ENCODE results near the gene CSHL1. TPM values are rescaled to one million over a fixed set of nuclear protein-coding genes. Genes with fewer than 3 reads are reported as not detected.
"Not testable (repeated sequence)": the region's sequence is repeated elsewhere in the genome, so short reads cannot be mapped to it uniquely, and the experiment has no call there.

CSHL1 gene
- total RNA-seq, 2 donors from 2014 or later, result 0.61 TPM; not detected in 1

GRCh38 chr17:63896524-63897354 lies 14.3 kb downstream of the CSHL1 start, which contains the start of gene CSH1:
Gene CSH1 (minus strand): TSS chr17:63896574. CDS start chr17:63896511, 63 bp downstream.
- not testable (repeated sequence) for H3K9me3 Mint-ChIP-seq; H3K4me1 Mint-ChIP-seq; H3K36me3 Mint-ChIP-seq (ENCODE audit: low read depth); ATAC-seq (replicated peaks); H3K27me3 Mint-ChIP-seq; H3K4me3 Mint-ChIP-seq; H3K27ac Mint-ChIP-seq

DNA sequence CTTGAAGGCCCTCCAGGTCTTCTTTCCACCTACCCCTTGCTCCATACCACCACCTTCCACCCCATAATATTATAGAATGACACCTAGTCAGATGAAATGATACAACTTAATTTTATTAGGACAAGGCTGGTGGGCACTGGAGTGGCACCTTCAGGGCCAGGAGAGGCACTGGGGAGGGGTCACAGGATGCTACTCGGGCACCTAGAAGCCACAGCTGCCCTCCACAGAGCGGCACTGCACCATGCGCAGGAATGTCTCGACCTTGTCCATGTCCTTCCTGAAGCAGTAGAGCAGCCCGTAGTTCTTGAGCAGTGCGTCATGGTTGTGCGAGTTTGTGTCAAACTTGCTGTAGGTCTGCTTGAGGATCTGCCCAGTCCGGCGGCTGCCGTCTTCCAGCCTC lies 16.2 kb downstream of the CSHL1 start:
- H3K4me1 Mint-ChIP-seq; H3K9me3 Mint-ChIP-seq; ATAC-seq (replicated peaks); H3K27me3 Mint-ChIP-seq; H3K36me3 Mint-ChIP-seq (ENCODE audit: low read depth); H3K27ac Mint-ChIP-seq; H3K4me3 Mint-ChIP-seq: not testable (repeated sequence)

GRCh38 chr17:63894021-63894420 lies 17.0 kb downstream of the CSHL1 start:
- not testable (repeated sequence) for H3K27me3 Mint-ChIP-seq; H3K9me3 Mint-ChIP-seq; H3K4me1 Mint-ChIP-seq; H3K36me3 Mint-ChIP-seq (ENCODE audit: low read depth); ATAC-seq (replicated peaks); H3K4me3 Mint-ChIP-seq; H3K27ac Mint-ChIP-seq

DNA sequence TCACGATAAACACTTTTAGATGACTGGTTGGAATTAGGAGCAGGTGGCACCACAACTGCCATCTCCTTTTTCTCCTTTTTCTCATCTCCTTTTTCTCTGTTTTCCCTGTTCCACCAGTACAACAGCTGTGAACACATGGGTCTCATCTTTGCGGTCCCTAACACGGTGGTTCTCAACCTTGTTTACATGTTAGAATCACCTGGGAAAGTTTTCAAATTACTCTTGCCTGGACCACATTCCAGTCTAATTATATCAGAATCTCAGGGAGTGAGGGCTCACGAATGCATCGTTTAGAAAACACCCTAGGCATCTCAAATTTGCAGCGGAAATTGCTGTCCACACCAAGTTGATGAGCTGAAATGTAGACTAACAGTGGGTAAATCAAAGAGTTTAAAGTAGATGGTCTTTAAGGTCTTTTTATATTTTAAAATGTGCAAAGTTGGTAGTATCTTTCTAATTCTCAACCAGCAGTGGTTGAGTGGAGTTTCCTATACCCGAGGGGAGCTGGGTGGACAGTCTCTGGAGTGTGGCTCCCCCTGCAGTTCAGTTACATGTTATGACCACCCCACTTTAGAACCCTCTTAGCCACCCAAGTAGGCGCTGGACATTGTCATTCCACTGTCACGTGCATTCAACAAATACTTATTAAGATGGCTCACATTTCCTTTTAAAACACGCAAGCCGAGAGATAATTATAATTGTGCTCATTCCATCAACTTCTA lies 18.6 kb downstream of the CSHL1 start:
- not testable (repeated sequence) for H3K36me3 Mint-ChIP-seq (ENCODE audit: low read depth); H3K27ac Mint-ChIP-seq; ATAC-seq (replicated peaks); H3K4me3 Mint-ChIP-seq; H3K27me3 Mint-ChIP-seq; H3K4me1 Mint-ChIP-seq; H3K9me3 Mint-ChIP-seq

GRCh38 chr17:63889026-63889848 lies 21.8 kb downstream of the CSHL1 start:
- not testable (repeated sequence) for H3K9me3 Mint-ChIP-seq; H3K36me3 Mint-ChIP-seq (ENCODE audit: low read depth); H3K4me3 Mint-ChIP-seq; H3K4me1 Mint-ChIP-seq; H3K27me3 Mint-ChIP-seq
- H3K27ac Mint-ChIP-seq, result peak overlapping the region; percentile 48
- ATAC-seq (replicated peaks), result peak; percentile 62

GRCh38 chr17:63885119-63885518 lies 25.9 kb downstream of the CSHL1 start:
- H3K36me3 Mint-ChIP-seq (ENCODE audit: low read depth); H3K4me3 Mint-ChIP-seq; H3K27ac Mint-ChIP-seq; H3K4me1 Mint-ChIP-seq; ATAC-seq (replicated peaks); H3K27me3 Mint-ChIP-seq; H3K9me3 Mint-ChIP-seq: not testable (repeated sequence)

DNA sequence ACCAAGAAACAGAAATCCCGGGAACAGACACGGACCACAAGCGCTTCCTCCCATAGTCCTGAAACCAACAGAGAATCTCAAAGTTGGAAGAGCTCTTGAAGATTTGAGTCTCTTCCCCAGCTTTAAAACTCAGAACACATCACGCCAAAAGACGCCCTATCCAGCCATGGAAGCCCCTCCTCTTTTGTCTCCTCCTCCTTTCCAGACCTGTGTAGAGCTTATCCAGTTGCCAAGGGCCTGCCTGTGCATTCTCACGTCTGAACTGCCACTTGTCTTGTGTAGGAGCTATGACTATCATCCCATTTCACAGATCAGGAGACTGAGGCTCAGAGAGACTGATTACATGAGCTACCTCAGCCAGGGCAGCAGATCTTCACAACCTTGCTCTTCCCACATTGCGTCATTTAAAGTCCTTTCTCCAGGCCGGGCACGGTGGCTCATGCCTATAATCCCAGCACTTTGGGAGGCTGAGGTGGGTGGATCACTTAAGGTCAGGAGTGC lies 28.4 kb downstream of the CSHL1 start:
- H3K9me3 Mint-ChIP-seq; H3K4me1 Mint-ChIP-seq; ATAC-seq (replicated peaks); H3K27me3 Mint-ChIP-seq; H3K36me3 Mint-ChIP-seq (ENCODE audit: low read depth); H3K27ac Mint-ChIP-seq; H3K4me3 Mint-ChIP-seq: not testable (repeated sequence)

- peak; percentile 84 for ATAC-seq (replicated peaks)
- Mint-ChIP-seq H3K27me3 (no peaks in the 10 kb centered on the region), H3K9me3 (no peaks in the 10 kb centered on the region), H3K36me3 (ENCODE audit: low read depth) (no peaks in the 10 kb centered on the region), H3K4me1 (peaks cover 9% of the 10 kb centered on the region), H3K4me3 (no peak within 1 kb of the TSS), H3K27ac (no peak within 1 kb of the TSS)
These were observed 29.0 kb downstream of the CSHL1 start, which contains the start of gene GH2 for GRCh38 chr17:63881935-63882601. Gene GH2 (minus strand): TSS chr17:63881944. CDS start chr17:63881801, 143 bp downstream.

DNA sequence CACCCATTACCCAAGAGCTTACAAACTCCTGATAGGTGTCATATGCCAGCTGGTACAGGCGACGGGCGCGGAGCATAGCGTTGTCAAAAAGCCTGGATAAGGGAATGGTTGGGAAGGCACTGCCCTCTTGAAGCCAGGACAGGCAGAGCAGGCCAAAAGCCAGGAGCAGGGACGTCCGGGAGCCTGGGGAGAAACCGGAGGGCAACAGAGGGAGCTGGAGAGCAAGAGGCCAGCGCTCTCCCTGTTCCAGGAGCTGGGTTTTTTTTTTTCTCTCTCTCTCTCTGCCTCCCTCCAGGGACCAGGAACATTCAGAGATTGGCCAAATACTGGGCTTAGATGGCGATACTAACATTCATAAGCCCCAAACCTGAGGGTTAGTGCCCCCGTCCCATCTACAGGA lies 29.7 kb downstream of the CSHL1 start:
- H3K4me1 Mint-ChIP-seq; H3K36me3 Mint-ChIP-seq (ENCODE audit: low read depth); ATAC-seq (replicated peaks); H3K4me3 Mint-ChIP-seq; H3K27me3 Mint-ChIP-seq; H3K9me3 Mint-ChIP-seq; H3K27ac Mint-ChIP-seq: not testable (repeated sequence)

GRCh38 chr17:63880706-63881105 lies 30.4 kb downstream of the CSHL1 start:
- H3K36me3 Mint-ChIP-seq (ENCODE audit: low read depth), result no peaks in the 10 kb centered on the region
- H3K4me1 Mint-ChIP-seq, result peaks cover 9% of the 10 kb centered on the region
- H3K9me3 Mint-ChIP-seq, result no peaks in the 10 kb centered on the region
- no peak overlapping the region for H3K4me3 Mint-ChIP-seq
- H3K27ac Mint-ChIP-seq, result no peak overlapping the region
- no peak for ATAC-seq (replicated peaks)
- no peaks in the 10 kb centered on the region for H3K27me3 Mint-ChIP-seq

- ATAC-seq (replicated peaks); H3K9me3 Mint-ChIP-seq; H3K27ac Mint-ChIP-seq; H3K4me3 Mint-ChIP-seq; H3K27me3 Mint-ChIP-seq; H3K36me3 Mint-ChIP-seq (ENCODE audit: low read depth); H3K4me1 Mint-ChIP-seq: not testable (repeated sequence)
These were observed 32.6 kb downstream of the CSHL1 start for GRCh38 chr17:63878413-63878812.

DNA sequence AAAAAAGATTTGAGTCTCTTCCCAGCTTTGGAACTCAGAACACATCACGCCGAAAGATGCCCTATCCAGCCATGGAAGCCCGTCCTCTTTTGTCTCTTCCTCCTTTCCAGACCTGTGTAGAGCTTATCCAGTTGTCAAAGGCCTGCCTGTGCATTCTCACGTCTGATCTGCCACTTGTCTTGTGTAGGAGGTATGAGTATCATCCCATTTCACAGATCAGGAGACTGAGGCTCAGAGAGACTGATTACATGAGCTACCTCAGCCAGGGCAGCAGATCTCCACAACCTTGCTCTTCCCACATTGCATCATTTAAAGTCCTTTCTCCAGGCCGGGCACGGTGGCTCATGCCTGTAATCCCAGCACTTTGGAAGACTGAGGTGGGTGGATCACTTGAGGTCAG lies 36.4 kb downstream of the CSHL1 start:
- H3K27ac Mint-ChIP-seq; H3K4me1 Mint-ChIP-seq; H3K36me3 Mint-ChIP-seq (ENCODE audit: low read depth); H3K27me3 Mint-ChIP-seq; ATAC-seq (replicated peaks); H3K4me3 Mint-ChIP-seq; H3K9me3 Mint-ChIP-seq: not testable (repeated sequence)

DNA sequence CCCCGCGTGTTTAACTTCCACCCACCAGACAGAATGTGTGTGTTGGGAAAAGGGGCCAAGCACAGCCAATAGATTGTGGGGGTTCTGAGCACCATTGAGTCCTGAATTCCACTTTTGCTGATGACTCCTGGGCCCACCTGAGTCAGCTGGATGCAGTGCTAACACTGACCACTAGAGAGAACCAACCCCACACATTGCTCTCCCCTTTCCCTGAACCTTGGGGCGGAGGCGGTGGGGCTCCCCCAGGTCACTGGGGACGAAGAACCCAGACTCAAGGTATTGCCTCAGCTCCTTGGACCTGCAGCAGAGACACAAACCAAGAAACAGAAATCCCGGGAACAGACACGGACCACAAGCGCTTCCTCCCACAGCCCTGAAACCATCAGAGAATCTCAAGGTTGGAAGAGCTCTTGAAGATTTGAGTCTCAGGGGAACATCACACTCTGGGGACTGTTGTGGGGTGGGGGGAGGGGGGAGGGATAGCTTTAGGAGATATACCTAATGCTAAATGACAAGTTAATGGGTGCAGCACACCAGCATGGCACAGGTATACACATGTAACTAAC lies 36.9 kb downstream of the CSHL1 start:
- not testable (repeated sequence) for H3K36me3 Mint-ChIP-seq (ENCODE audit: low read depth); ATAC-seq (replicated peaks); H3K4me3 Mint-ChIP-seq; H3K9me3 Mint-ChIP-seq; H3K27me3 Mint-ChIP-seq; H3K4me1 Mint-ChIP-seq; H3K27ac Mint-ChIP-seq

DNA sequence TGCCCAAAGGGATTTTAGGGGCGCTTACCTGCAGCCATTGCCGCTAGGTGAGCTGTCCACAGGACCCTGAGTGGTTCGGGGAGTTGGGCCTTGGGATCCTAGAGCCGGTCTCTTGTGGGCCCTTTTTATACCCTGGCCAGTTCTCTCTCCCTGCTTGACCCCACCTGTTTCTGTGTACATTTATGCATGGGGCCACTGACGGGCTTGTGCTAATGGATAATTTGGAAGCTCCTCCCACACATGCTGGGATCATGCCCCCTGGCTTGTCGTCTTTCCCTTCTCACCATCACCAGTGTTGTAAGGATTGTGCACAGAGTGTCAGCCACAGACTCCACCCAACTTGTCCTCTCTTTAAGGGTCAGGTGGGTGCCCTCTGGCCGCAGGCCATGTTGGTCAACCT lies 37.5 kb downstream of the CSHL1 start, which contains the start of gene CSH2:
CSH2 (minus strand) TSS at position 101 of the 400 bp plus-strand sequence; CDS start at position 38, 63 bp downstream.
- not testable (repeated sequence) for H3K4me1 Mint-ChIP-seq; H3K27ac Mint-ChIP-seq; H3K9me3 Mint-ChIP-seq; ATAC-seq (replicated peaks); H3K36me3 Mint-ChIP-seq (ENCODE audit: low read depth); H3K27me3 Mint-ChIP-seq; H3K4me3 Mint-ChIP-seq
